ENCODE data around the gene C4orf36.

C4orf36 gene

DNA sequence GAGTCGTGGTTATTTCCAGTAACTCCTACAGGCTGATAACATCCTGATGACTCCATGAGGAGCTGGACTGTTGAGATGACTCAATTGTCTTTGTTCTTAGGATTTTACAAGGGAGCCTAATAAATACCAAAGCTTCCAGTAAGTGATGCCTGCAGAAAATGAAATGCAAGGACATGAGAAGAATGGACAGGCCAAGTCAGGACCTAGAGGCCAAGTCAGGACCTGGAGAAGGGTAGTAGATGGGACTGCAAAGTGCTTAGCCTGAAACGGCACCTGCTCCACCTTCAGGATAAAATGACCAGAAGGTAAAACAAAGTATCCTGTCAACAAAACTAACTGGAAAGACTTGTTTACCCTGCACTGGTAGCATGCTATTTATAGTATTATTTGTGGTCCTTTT lies 36.6 kb downstream of the C4orf36 start:
- DNase-seq, result no peak

DNA sequence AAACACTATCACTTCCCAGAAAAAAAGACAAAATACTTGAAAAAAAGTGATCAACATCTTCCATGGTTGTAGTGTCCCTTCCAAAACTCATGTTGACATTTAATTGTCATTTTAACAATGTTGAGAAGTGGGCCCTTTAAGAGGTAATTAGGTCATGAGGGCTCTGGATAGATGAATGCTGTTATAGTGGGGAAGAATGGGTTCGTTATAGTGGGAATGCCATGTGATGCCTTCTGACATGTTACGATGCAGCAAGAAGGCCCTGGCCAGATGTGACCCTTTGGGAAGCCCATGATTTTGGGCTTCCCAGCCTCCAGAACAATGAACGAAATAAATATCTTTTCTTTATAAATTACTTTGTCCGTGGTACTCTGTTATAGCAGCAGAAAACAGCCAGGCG lies 39.0 kb downstream of the C4orf36 start:
- no peak for DNase-seq

- DNase-seq, result no peak
These were observed 43.2 kb downstream of the C4orf36 start, which contains the start of gene SLC10A6 for GRCh38 chr4:86848732-86849619. Gene SLC10A6 (minus strand): TSS chr4:86849384. CDS start chr4:86849115, 269 bp downstream.

DNA sequence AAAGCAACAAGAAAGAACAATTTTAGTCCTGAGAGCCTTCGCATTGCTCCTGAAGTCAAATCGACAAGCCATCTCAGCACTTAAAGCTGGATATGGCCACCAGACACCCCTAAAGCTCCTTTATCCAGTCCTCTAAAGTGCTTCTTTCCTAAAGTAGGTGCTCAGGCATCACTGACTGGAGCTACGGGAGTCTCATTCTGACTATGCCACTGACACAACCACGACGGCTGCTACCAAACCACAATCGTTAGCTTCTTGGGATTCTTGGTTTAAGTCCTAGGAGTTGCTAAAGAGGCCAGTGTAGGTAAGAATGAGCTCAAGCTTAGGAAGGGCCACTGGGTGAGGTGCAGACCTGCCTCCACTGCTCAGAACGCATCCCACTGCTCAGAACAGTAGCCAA lies 44.1 kb downstream of the C4orf36 start:
- DNase-seq, result no peak

DNA sequence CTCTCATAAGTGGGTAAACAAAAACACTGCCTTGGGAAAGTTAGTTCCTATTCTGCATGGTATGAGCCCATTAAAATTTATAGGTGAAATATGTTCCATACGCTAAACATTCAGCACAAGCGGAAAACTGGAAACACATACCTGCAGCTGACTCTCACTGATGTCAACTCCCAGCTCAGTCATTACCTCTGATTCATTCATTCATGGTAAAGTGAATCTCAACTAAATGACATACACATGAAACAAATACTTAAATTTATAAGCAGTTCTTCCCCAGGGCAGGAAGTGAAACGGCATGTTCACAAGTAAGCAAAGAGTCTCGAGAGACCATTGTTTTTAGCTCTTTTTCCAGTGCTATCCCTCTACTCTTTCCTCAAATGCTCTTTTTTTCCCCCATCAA lies 44.7 kb downstream of the C4orf36 start:
- no peak for DNase-seq

DNA sequence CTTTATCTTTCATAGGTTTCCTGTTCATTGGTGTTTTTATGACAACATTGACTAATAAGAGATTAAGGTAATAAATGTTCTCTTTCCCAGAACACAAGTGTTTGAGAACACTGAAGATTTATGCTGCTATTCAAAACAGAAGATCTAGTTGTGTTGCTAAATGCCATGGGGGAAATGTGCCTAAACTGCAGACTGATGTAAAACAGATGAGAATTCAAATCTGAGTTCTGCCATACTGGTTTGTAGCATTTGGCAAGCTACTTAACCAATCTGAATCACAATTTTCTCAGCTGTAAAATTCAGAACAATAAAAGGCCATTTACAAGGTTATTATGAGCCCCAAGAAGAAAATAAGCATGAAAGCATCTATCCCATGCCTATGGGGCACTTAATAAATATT lies 45.3 kb downstream of the C4orf36 start:
- no peak for DNase-seq

DNA sequence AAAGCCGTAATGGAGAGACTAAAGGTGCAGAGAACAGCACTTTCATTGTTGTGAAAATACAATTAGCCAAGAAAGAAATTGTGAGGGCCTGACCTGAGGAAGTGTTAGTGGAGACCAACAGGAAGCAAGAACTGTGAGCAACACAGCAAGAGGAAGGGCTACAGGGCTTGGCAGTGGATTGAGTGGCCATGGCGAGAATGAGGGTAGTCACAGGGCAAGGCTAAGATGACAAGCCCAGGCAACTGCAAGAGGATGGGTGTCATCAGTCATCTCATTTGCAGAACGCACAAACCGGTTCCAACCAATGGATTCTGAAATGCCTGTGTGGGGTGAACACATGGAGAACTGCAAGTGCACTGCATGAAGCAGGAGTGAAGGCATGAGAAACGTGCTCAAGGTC lies 46.6 kb downstream of the C4orf36 start:
- DNase-seq, result no peak

GRCh38 chr4:86841309-86841708 lies 50.9 kb downstream of the C4orf36 start:
- DNase-seq, result no peak

- no peak for DNase-seq
These were observed 51.4 kb downstream of the C4orf36 start for GRCh38 chr4:86840858-86841257.

DNA sequence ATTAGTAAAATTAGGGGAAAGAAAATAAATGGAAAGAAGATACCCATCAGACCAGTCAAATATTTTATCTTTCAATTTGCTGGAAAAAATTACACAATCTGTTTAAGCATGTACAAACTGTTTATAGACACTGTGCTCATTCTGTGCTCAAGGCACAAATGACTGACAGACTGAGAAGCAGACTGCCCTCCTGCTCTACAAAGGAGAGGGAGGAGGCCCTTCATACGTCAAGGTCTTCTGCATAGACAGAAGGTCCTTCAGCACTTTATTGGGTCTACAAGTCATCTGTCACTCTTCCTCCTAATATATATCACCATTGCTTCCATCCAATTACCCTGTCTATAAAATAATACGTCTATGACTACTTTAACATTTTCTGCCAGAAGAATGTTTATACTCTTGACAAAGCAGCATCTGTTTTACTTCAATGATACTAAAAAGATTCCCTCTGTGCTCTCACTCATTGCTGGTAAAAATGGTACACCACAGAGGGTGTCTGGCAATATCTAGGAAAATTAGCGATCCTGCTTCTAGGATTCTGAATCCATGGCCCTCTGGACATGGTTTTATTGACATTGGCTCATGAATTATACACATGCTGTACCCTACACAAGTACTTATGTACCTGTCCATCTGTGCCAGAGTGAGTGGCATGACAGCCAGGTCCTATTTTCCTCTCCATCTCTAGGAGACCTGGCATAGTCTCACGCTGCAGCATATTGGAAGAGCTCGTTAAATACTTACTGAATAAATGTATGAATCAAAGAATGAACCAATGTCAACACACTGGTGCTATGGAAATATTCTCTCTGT lies 54.3 kb downstream of the C4orf36 start:
- DNase-seq, result no peak

DNA sequence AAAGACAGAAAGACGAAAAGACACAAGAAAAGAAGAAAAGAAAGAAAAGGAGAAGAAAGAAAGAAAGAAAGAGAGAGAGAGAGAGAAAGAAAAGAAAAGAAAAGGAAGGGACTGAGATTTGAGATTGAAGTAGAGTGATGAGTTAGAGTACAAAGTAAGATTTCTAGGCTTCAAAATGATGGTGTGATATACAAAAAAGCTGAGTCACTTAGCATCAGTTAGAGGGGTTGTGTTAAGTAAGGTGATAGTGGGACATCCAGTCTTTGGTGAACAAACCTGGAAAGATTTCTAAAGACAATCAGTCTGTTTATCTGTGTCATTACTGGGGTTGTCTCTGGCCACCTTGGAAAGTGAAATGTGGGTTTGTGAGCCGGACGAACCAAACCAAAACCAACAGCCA lies 56.5 kb downstream of the C4orf36 start:
- DNase-seq, result no peak

- no peak for DNase-seq
These were observed 57.3 kb downstream of the C4orf36 start for GRCh38 chr4:86834901-86835300.

- DNase-seq, result no peak
These were observed 58.6 kb downstream of the C4orf36 start for GRCh38 chr4:86833615-86834014.

DNA sequence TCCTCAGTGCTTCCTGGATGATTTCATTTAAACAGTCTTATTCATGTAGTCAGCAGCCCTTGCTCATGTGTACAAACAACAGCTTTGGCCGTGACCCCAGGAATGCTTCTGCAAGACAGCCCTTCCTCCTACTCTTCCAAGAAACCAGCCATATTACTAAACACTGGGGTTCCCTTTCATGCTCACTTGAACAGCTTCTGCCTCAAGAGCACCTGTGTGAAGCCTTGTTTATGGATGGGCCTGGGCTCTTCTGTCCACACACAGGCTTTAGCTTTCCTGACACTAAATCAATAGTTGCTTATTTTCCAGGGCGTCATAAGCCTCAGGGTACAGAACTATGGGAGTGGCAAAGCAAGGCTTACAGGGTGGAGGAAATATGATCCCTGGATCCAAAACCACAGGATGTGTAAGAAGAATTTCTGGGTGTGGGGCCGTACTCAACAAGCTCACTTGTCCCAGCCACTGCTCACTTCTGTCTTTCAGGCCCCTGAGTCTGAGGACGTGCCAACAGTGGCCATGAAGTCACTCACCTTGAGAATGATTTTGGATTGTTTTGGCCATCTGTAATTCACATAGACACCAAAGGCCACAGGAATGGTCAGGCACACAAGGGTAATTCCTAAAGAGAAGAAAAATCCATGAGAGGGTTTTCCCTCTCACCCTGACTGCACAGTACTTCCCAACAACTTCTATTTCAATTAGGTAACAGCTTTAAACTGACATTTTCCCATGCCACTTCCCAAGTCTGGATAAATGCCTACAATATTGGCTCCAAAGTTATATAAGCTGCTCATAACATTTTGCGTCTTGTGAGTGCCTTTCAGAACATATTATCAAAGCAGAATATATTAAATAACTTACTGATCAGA lies 60.7 kb downstream of the C4orf36 start:
- no peak for DNase-seq

Measured in activated CD8-positive, alpha-beta memory T cell treated with anti-CD3 and anti-CD28 coated beads, Interleukin-2, amount 50 U/mL, for 48 hours (primary cell).